Measurements from ENCODE around the gene KLHL14. TPM values are rescaled to one million over a fixed set of nuclear protein-coding genes. Genes with fewer than 3 reads are reported as not detected.
"Not testable (repeated sequence)": the region's sequence is repeated elsewhere in the genome, so short reads cannot be mapped to it uniquely, and the experiment has no call there.

KLHL14 gene
- total and polyA plus RNA-seq, 3 experiments from 2014 or later, result not detected

DNA sequence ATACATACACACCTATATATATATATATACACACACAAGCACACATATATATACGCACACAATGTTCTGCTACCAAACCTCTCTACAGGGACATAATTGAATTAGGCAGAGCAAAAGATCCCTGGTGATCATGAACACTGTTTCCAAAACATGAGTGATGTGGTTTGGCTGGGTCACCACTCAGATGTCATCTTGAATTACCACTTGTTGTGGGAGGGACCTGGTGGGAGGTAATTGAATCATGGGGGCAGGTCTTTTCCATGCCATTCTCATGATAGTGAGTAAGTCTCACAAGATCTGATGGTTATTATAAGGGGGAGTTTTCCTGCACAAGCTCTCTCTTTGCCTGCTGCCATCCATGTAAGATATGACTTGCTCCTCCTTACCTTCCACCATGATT, 135.2 kb downstream of the KLHL14 start:
- H3K9me3 ChIP-seq (ENCODE audit: low read length); DNase-seq; H3K27ac ChIP-seq (ENCODE audit: low read depth, low read length); H3K4me1 ChIP-seq (ENCODE audit: insufficient read depth, low read length); H3K9me3 Mint-ChIP-seq; H3K4me3 ChIP-seq (ENCODE audit: low read length); H3K27me3 ChIP-seq (ENCODE audit: insufficient read depth, low read length, poor library complexity, severe bottlenecking); H3K4me1 Mint-ChIP-seq; CTCF ChIA-PET; H3K27ac Mint-ChIP-seq; H3K27me3 Mint-ChIP-seq; POLR2A ChIA-PET; H3K36me3 ChIP-seq (ENCODE audit: insufficient read depth, low read length); H3K4me3 Mint-ChIP-seq; H3K36me3 Mint-ChIP-seq: not testable (repeated sequence)

DNA sequence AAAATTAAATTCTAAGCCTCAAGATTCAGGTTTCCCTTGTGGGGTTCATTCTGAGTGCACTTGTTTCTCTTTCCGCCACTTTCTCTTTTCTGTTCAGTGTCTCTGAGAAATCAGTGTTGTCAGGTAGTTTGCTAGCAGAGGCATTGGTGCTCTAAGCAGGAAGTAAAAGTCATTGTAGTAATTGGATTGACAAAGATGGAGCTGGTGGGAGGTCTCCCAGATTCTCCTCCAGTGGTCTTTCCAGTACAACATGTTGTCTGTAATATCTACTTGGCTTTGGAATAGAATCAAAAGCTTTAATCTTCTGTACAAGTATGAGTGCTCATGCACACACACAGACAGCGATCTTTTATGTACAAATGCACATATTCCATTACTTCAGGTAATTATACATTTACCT, 135.6 kb downstream of the KLHL14 start:
- Mint-ChIP-seq H3K4me3 (no peak overlapping the region), H3K4me1 (no peaks in the 10 kb centered on the region), H3K27ac (no peak overlapping the region), H3K9me3 (no peaks in the 10 kb centered on the region), H3K27me3 (no peaks in the 10 kb centered on the region), H3K36me3 (no peaks in the 10 kb centered on the region)
- CTCF ChIA-PET, result no interaction called here
- no peaks in the 10 kb centered on the region for H3K9me3 ChIP-seq (ENCODE audit: low read length)
- POLR2A ChIA-PET, result no interaction called here
- H3K27ac ChIP-seq (ENCODE audit: low read depth, low read length), result no peak overlapping the region
- H3K4me3 ChIP-seq (ENCODE audit: low read length), result no peak overlapping the region
- no peaks in the 10 kb centered on the region for H3K4me1 ChIP-seq (ENCODE audit: insufficient read depth, low read length)
- no peaks in the 10 kb centered on the region for H3K36me3 ChIP-seq (ENCODE audit: insufficient read depth, low read length)
- no peak for DNase-seq
- H3K27me3 ChIP-seq (ENCODE audit: insufficient read depth, low read length, poor library complexity, severe bottlenecking), result no peaks in the 10 kb centered on the region

DNA sequence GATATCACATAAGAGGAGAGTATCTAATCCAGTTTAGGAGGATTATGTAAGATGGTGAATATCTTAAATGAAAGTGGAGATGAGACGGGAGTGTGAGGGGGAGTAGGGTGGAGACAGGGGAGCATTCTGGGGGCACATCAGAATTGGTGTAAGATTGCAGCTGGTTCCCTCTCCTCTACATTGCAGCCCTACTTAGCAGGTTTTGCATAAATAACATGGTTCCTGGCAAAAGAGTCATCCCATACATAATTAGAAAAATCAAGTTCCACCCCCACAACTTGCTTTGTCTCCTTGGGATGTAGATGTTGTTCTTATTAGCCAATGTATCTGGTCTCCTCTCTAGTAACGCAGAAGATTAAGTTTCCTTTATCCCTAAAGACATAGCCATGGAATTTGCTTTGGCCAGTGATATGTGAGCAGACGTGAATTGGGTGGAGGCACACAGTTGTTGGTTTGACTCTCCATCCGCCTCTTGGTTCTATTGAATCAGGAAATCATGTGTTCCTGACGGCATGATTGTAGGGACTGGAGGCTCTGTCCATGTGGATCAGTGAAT, 137.9 kb downstream of the KLHL14 start:
- Histone ChIP-seq H3K27me3 (ENCODE audit: insufficient read depth, low read length, poor library complexity, severe bottlenecking) (no peaks in the 10 kb centered on the region), H3K4me3 (ENCODE audit: low read length) (no peak overlapping the region), H3K4me1 (ENCODE audit: insufficient read depth, low read length) (no peaks in the 10 kb centered on the region), H3K27ac (ENCODE audit: low read depth, low read length) (no peak overlapping the region), H3K36me3 (ENCODE audit: insufficient read depth, low read length) (no peaks in the 10 kb centered on the region), H3K9me3 (ENCODE audit: low read length) (no peaks in the 10 kb centered on the region)
- DNase-seq, result no peak
- ChIA-PET CTCF (no interaction called here), POLR2A (no interaction called here)
- Mint-ChIP-seq H3K4me3 (no peak overlapping the region), H3K9me3 (peaks cover 0 to 2% (median 0%) of the 10 kb centered on the region in 5 donors), H3K27me3 (no peaks in the 10 kb centered on the region), H3K27ac (no peak overlapping the region), H3K36me3 (no peaks in the 10 kb centered on the region), H3K4me1 (no peaks in the 10 kb centered on the region)

DNA sequence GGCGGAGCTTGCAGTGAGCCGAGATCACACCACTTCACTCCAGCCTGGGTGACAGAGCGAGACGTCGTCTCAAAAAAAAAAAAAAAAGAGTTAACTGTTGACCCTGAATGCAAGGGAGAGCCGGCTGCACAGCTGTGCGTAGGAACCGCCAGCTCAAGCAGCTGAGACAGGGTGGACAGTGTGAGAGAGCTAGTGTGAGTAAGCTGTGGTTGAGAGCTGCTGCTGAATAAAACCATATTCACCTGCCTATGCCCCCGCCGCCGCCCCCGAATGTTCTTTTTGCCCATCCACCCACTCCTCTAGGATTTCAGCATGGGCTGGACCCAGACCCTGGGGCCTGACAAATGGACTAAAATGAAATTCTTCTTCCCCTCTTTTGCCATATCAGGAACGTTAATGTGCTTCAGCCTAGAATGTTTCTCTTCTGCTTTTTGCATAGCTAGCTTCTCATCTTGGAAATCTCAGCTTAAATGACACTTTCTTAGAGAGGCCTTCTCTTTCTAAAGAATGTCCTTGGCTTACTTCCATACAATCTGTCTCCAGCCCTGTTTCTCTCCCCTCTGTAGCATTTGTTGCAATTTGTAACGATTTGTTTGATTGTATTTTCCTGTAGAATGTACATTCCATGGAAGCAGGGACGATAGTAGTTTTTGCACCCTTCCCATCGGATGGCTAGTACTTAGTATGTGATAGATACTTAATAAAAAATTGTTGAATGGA, 142.7 kb downstream of the KLHL14 start:
- Mint-ChIP-seq H3K27me3 (no peaks in the 10 kb centered on the region), H3K9me3 (peaks cover 0 to 2% (median 0%) of the 10 kb centered on the region in 5 donors), H3K4me3 (no peak overlapping the region), H3K4me1 (no peaks in the 10 kb centered on the region), H3K27ac (no peak overlapping the region), H3K36me3 (no peaks in the 10 kb centered on the region)
- ChIA-PET CTCF (no interaction called here), POLR2A (no interaction called here)
- DNase-seq, result no peak
- no peaks in the 10 kb centered on the region for H3K4me1 ChIP-seq (ENCODE audit: insufficient read depth, low read length)
- H3K9me3 ChIP-seq (ENCODE audit: low read length), result no peaks in the 10 kb centered on the region
- H3K27ac ChIP-seq (ENCODE audit: low read depth, low read length), result no peak overlapping the region
- no peak overlapping the region for H3K4me3 ChIP-seq (ENCODE audit: low read length)
- no peaks in the 10 kb centered on the region for H3K36me3 ChIP-seq (ENCODE audit: insufficient read depth, low read length)
- H3K27me3 ChIP-seq (ENCODE audit: insufficient read depth, low read length, poor library complexity, severe bottlenecking), result no peaks in the 10 kb centered on the region

DNA sequence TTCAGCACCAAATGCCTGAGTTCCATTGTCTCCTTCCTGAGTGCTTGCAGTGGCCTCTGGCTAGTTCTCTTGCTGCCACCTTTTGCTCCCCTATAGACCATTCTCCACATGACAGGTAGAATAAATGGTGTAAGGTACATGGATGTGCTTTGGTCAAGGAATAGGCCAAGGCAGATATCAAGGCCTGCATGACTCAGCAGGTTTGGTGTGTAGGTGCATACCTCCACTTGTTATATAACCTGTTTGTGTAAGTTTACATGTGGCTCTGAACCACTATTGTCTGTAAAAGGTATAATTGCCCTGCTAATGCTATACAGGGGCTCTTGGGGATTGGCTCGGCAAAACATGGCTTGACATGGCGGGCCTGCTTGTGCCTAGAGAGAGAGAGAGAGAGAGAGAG, 143.5 kb downstream of the KLHL14 start:
- no peaks in the 10 kb centered on the region for H3K4me1 Mint-ChIP-seq
- ChIA-PET CTCF (no interaction called here), POLR2A (no interaction called here)
- H3K27me3 ChIP-seq (ENCODE audit: insufficient read depth, low read length, poor library complexity, severe bottlenecking), result no peaks in the 10 kb centered on the region
- no peaks in the 10 kb centered on the region for H3K27me3 Mint-ChIP-seq
- H3K4me1 ChIP-seq (ENCODE audit: insufficient read depth, low read length), result no peaks in the 10 kb centered on the region
- no peak overlapping the region for H3K27ac ChIP-seq (ENCODE audit: low read depth, low read length)
- no peak overlapping the region for H3K4me3 Mint-ChIP-seq
- H3K27ac Mint-ChIP-seq, result no peak overlapping the region
- H3K9me3 Mint-ChIP-seq, result peaks cover 0 to 2% (median 0%) of the 10 kb centered on the region in 5 donors
- no peak for DNase-seq
- H3K36me3 Mint-ChIP-seq, result no peaks in the 10 kb centered on the region
- H3K9me3 ChIP-seq (ENCODE audit: low read length), result no peaks in the 10 kb centered on the region
- H3K36me3 ChIP-seq (ENCODE audit: insufficient read depth, low read length), result no peaks in the 10 kb centered on the region
- no peak overlapping the region for H3K4me3 ChIP-seq (ENCODE audit: low read length)

DNA sequence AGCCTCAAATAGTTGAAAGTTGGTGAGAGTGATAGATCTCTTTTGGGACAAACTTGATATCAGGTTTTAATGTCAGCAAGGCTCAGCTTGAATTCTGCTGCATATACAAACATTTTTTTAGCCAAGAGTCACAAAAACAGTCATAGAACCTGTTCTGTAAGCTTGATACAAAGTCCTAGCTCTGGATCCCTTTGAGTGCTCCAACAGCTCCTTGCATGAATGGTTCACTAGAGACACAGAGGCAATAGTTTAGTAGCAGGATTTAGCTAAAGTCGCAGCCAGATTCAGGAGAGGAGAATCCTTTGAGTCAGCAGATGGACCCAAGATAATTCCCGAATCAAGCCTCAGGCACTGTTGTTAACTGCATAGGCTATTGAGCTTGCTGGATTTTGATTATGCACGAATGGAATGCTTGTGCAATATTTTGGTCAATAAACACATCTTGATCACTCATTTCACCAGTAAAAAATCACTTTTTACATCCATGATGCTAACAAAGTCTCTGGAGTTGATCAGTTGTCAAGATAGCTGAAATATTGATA, 148.6 kb downstream of the KLHL14 start:
- Histone ChIP-seq H3K27me3 (ENCODE audit: insufficient read depth, low read length, poor library complexity, severe bottlenecking) (no peaks in the 10 kb centered on the region), H3K9me3 (ENCODE audit: low read length) (no peaks in the 10 kb centered on the region), H3K4me1 (ENCODE audit: insufficient read depth, low read length) (no peaks in the 10 kb centered on the region), H3K27ac (ENCODE audit: low read depth, low read length) (no peak overlapping the region), H3K4me3 (ENCODE audit: low read length) (no peak overlapping the region), H3K36me3 (ENCODE audit: insufficient read depth, low read length) (no peaks in the 10 kb centered on the region)
- Mint-ChIP-seq H3K4me3 (no peak overlapping the region), H3K4me1 (no peaks in the 10 kb centered on the region), H3K9me3 (no peaks in the 10 kb centered on the region), H3K27ac (no peak overlapping the region), H3K36me3 (no peaks in the 10 kb centered on the region), H3K27me3 (peaks cover 0 to 5% of the 10 kb centered on the region in 2 donors)
- ChIA-PET POLR2A (no interaction called here), CTCF (no interaction called here)
- no peak for DNase-seq

DNA sequence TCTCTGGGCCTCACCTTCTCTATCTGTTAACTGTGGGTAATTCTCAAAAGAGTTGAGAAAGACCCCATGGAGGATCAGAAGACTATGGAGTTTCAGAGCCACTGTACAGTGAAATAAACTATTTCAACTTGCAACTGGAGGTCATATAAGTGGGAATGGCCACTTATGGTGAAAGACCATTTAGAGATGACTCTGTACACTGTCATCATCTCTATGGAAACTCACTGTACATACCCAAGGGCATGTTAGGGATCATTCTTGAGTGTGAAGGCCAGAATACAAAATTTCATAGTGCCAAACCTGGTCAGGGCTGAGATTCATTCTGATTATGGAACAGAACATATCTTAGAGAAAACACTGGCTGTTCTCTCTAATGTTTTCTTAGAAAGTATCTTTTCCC, 149.3 kb downstream of the KLHL14 start:
- Mint-ChIP-seq H3K36me3 (no peaks in the 10 kb centered on the region), H3K27ac (no peak overlapping the region), H3K4me3 (no peak overlapping the region), H3K4me1 (no peaks in the 10 kb centered on the region), H3K27me3 (peaks cover 0 to 5% of the 10 kb centered on the region in 2 donors), H3K9me3 (no peaks in the 10 kb centered on the region)
- ChIA-PET CTCF (no interaction called here), POLR2A (no interaction called here)
- Histone ChIP-seq H3K4me1 (ENCODE audit: insufficient read depth, low read length) (no peaks in the 10 kb centered on the region), H3K27ac (ENCODE audit: low read depth, low read length) (no peak overlapping the region), H3K4me3 (ENCODE audit: low read length) (no peak overlapping the region), H3K9me3 (ENCODE audit: low read length) (no peaks in the 10 kb centered on the region), H3K27me3 (ENCODE audit: insufficient read depth, low read length, poor library complexity, severe bottlenecking) (no peaks in the 10 kb centered on the region), H3K36me3 (ENCODE audit: insufficient read depth, low read length) (no peaks in the 10 kb centered on the region)
- DNase-seq, result no peak
